ENCODE results near the gene CCDC50.

DNA sequence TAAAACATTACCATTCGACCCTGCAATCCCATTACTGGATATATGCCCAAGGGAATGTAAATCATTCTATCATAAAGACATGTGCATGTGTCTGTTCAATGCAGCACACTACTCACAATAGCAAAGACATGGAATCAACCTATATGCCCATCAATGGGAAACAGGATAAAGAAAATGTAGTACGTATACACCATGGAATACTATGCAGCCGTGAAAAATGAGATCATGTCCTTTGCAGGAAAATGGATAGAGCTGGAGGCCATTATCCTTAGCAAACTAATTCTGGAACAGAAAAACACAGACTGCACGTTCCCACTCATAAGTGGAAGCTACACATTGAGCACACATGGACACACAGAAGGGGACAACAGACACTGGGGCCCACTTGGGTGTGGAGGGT, 111.3 kb downstream of the CCDC50 start:
- TF ChIP-seq EZH2phosphoT487 (conservative IDR thresholded peaks at IDR 0.05; ENCODE audit: low read length) = no peak
- TF ChIP-seq CTCF (IDR thresholded peaks at IDR 0.05; ENCODE audit: insufficient read depth, low read length, poor library complexity, severe bottlenecking) = no peak

Data from SU-DHL-6 (cell line).